ENCODE measurements around the gene ARAP1.

GRCh38 chr11:72672597-72673238 is 79.5 kb downstream of the ARAP1 start:
- TF ChIP-seq CTCF (conservative IDR thresholded peaks at IDR 0.05 in 1 of 2, IDR thresholded peaks at IDR 0.05 in 1 of 2; ENCODE audit: low read depth in 1 of 2, low read length in 2 of 2), result no peak
- TF ChIP-seq EZH2 (IDR thresholded peaks at IDR 0.05; ENCODE audit: low read length, missing control alignments), result no peak
